HG02973 (cell line): ENCODE measurements around the gene C14orf119.

Source experiments
- ATAC-seq: cut with Tn5 transposase; IDR thresholded peaks from one replicate; pipeline ENCODE4 v1.9.1; 2021; ENCODE audit warnings: moderate library complexity; ENCODE audit not compliant: unreplicated experiment

Gene C14orf119

GRCh38 chr14:23124337-23124954, 29.1 kb downstream of the C14orf119 start:
- ATAC-seq = no peak

GRCh38 chr14:23125011-23125410, 29.7 kb downstream of the C14orf119 start:
- ATAC-seq = no peak

GRCh38 chr14:23125933-23126524, 30.7 kb downstream of the C14orf119 start:
- no peak for ATAC-seq

- ATAC-seq = no peak
Measured at GRCh38 chr14:23126548-23127278, 31.4 kb downstream of the C14orf119 start.

- ATAC-seq = no peak
Measured at GRCh38 chr14:23127861-23128260, 32.6 kb downstream of the C14orf119 start.

- ATAC-seq = no peak
Measured at GRCh38 chr14:23128969-23129758, 33.9 kb downstream of the C14orf119 start.

GRCh38 chr14:23129759-23130316, 34.5 kb downstream of the C14orf119 start:
- no peak for ATAC-seq

- no peak for ATAC-seq
Measured at GRCh38 chr14:23130871-23131270, 35.6 kb downstream of the C14orf119 start.

GRCh38 chr14:23131482-23131881, 36.2 kb downstream of the C14orf119 start:
- no peak for ATAC-seq

- ATAC-seq = no peak
Measured at GRCh38 chr14:23132970-23133369, 37.7 kb downstream of the C14orf119 start.

- no peak for ATAC-seq
Measured at GRCh38 chr14:23136566-23137133, 41.3 kb downstream of the C14orf119 start.

- no peak for ATAC-seq
Measured at GRCh38 chr14:23137192-23137812, 42.0 kb downstream of the C14orf119 start.

GRCh38 chr14:23137813-23138535, 42.7 kb downstream of the C14orf119 start:
- no peak for ATAC-seq

- no peak for ATAC-seq
Measured at GRCh38 chr14:23139874-23140273, 44.6 kb downstream of the C14orf119 start.

GRCh38 chr14:23140371-23140770, 45.1 kb downstream of the C14orf119 start:
- ATAC-seq = no peak

GRCh38 chr14:23141706-23142444, 46.6 kb downstream of the C14orf119 start:
- ATAC-seq = no peak

GRCh38 chr14:23142826-23143225, 47.5 kb downstream of the C14orf119 start:
- no peak for ATAC-seq

GRCh38 chr14:23143911-23144310, 48.6 kb downstream of the C14orf119 start:
- ATAC-seq = no peak

- no peak for ATAC-seq
Measured at GRCh38 chr14:23145794-23146350, 50.6 kb downstream of the C14orf119 start.
